Hepatocyte (in vitro differentiated cells): Measurements from ENCODE around the gene SYTL3.

Experiments used
- CTCF ChIP-seq: fragments of 200-600 bp; sonication (generic); IDR thresholded peaks from 2 replicates; pipeline ENCODE4 v1.5.1; 2016; ENCODE audit warnings: antibody characterized with exemption, mild to moderate bottlenecking; ENCODE audit not compliant: poor library complexity
- EZH2 ChIP-seq: fragments of 200-600 bp; sonication (generic); IDR thresholded peaks from 2 replicates; pipeline ENCODE4 v1.6.1; 2016; ENCODE audit warnings: antibody characterized with exemption, mild to moderate bottlenecking, borderline replicate concordance

GRCh38 chr6:158694913-158695312 lies 45.1 kb downstream of the SYTL3 start:
- TF ChIP-seq EZH2 (no peak), CTCF (no peak)
